T-helper 1 cell (primary cell): ENCODE measurements around the gene TAGLN3.

Experiments used
- DNase-seq, 5 donors: peaks; one replicate each; pipeline ENCODE4 v3.0.0-alpha.2; 2012 to 2020
- total RNA-seq, 4 donors: gene quantifications; one replicate each; lab custom pipeline; 2026; lab: John Stamatoyannopoulos, UW

TAGLN3 gene
- 0 to 0.30 (median 0) reads per million in 4 donors for total RNA-seq

DNA sequence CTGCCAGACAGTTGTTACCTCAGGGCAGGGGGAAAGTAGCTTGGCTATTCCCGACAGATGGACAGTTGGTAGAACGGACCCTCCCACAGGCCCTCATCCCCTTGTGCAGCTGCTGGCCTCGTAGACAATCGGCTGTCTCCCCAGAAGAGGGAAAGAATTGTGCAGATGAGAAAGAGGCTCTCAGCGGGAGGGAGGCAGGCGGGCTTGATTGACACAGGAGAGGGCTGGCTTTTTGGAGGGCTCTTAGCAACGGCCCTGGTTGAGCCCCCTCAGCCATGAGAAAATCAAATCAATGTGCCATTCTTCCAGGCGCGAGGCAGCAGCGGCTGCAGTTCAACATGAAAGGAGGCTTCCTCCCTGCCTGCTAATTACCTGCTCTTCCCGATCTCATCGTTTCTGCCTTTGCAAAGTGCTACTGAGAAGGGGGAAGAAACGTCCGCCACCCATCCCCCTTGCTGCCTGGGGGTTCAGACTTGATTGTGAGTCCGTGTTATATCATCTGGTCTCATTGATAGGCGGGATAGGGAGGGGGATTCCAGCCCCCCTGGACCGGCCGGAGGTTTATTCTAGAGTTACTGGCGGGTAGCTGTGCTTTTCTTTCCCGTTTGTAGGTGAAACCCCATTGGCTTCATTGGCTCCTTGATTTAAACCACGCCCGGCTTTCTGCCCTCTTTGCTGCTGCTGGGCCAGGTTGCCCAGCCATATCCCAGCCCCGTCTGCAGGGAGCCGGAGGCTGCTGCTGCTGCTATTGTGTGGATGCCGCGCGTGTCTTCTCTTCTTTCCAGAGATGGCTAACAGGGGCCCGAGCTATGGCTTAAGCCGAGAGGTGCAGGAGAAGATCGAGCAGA is at the start of gene TAGLN3:
Gene TAGLN3 (plus strand): TSS at position 287 of the 848 bp plus-strand sequence. CDS start 501 bp downstream, at position 788.
- DNase-seq: no peak

- no peak for DNase-seq
Measured at GRCh38 chr3:111949712-111950111, 49.0 kb upstream of the TAGLN3 start.

GRCh38 chr3:111951032-111951431 is 47.7 kb upstream of the TAGLN3 start:
- no peak for DNase-seq

DNA sequence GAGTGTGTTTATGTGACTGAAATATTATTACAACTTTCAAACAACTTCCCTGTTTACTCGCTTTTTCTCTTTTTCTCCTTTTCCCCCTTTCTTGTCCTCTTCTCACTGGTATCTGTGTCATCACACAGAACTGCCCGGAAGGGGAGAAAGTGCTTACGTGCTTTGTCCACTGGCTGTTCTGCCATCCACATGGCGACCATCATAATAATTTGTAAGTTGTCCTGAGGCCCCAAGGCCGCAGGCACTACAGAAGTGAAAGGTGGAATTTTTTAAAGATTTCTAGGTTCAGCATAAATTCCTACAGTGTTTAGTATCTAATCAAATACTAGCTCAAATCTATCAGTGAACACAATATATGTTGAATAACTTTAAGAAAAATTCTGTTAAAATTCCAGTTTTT is 46.6 kb upstream of the TAGLN3 start:
- no peak for DNase-seq

DNA sequence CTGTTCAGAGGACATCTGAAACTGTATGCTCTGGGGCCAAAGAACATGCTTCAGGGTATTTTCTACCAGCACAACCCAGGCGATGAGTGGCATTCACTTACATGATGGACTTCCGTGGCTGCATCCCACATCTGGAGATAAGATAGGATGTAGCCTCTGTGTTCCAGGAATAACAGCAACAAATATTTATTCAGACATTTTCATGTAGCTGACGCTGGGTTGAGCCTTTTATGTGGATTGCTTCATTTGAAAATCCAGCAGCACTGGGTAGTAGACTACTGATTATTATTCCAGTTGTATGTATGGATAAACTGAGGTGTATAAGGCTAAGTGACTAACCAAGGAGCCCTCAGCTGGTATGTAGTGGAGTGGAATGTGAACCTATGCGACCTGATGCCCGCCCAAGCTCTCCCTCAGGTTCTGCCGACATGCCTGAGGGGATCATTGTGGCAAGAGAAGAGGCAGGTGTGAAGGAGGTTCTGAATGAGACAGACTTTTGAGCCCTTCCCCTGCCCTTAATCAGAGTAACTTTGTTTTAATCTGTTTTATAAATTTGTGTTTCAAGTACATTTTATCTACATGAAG is 45.8 kb upstream of the TAGLN3 start:
- DNase-seq: no peak

DNA sequence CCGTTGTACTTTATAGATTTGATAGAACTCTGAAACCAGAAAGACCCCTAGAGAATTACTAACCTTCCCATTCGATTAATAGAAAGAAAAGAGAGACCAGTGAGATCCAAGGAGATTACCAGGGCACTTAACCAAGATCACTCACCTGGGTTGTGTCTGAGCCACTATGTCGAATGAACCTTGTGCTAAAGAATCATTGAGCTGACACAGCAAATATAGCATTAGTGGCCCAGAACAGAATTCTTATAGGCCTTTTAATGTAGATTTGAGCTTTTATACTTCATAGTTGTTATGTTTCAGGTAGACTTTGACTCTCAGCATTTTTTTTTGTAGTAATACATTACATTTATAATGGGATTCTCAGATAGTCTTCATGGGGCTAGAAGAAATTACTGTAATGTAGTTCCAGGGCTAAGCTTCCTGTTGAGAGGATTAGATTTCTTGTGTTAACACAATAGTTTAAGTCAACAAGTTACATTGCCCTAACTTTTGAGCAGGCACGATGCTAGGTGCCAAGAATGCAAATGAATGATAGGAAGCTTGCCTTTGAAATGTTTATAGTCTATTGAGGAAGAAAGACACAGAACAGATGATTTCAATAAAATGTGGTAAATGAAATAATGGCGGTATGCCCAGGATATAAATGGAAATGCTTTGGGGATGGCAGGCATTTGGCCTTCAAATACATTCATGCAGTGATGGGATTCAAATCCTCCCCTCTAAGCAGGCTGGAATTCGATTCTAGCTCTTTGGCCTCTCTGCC is 44.3 kb upstream of the TAGLN3 start:
- DNase-seq: no peak

GRCh38 chr3:111955876-111956275 is 42.8 kb upstream of the TAGLN3 start:
- DNase-seq: no peak

- DNase-seq: no peak
Measured at GRCh38 chr3:111956449-111956848, 42.3 kb upstream of the TAGLN3 start.

DNA sequence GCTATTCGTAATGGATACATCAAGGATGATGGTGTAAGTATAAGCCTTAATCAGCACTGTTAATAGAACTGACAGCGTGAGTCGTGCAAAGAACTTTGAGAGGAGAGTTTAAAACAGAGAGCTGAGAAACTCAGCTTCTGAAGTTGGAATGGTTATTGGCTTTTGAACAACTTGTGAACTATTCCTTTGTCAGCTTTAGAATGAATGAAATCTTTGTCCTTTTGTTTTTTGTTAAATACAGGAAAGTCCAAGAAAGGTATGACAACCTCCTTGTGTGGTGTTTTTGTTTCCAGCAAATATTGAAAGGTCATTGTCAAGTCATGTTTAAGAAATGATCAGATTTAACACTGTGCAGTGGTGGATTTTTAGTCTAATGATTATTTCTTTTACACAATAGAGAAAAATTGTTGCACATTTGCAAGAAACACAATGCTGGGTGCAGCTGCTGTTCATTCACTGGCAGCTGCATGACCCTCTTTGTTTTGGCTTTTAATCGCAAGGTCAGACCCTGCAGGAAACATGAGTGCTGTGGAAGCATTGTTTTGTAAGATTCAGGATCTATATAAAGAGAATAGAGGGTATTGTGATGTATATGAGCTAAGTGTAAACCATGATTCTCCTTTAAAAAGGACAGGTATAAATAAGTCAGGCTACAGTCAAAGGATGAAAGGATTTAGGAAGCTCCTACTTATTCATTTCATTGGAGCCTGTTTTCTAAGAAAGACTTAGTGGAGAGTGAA is 41.6 kb upstream of the TAGLN3 start:
- no peak for DNase-seq

DNA sequence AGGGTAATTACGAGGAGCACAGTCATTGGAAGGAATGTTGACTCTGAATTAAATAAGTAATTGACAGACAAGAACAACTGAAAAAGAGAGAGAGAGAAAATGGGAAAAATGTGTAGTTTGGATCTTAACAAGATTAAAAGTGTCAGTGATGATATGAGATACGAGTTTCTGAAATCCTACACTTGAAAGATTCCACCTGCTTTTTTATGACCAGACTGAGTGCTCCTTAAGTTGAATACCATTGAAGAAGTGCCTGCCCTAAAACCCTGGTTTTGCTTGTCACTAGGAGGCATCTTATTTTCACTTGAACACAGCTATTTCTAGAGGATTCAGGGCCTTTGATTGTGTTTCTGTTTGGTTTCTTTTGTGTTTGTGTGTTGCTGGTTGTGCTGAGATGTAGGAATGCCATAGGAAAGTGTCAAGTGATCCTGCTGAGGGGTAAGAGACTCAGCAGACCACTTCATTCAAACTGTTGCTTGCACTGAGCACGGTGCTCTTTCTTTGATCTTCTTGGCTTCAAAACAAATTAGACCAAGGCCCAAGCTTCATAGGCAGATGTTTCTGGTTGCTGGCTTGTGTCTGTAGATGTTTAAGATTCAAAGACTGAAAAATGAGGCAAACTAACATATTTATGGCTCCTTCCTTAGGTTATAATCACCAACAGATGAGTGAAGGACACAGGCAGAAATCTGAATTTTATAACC is 37.1 kb upstream of the TAGLN3 start:
- no peak for DNase-seq

DNA sequence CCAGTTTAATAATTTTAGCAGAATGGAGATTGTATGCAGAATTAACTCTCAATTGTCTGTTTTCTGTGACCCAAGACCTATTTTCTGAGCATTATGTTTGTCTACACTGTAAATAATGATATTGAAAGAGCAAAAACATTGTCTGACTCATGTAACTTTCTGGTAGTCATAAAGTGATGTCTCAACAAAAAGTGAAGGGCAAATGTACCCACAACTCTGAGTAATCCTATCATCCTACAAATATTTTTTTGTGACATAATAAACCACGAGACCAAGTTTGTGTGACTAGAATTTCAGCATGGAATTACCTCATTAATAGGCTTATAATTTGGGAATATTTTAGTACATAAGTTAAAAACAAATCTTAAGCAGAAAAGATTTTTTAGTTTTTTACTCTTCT is 35.3 kb upstream of the TAGLN3 start:
- DNase-seq: no peak

- DNase-seq: no peak
Measured at GRCh38 chr3:111965484-111965883, 33.2 kb upstream of the TAGLN3 start.

DNA sequence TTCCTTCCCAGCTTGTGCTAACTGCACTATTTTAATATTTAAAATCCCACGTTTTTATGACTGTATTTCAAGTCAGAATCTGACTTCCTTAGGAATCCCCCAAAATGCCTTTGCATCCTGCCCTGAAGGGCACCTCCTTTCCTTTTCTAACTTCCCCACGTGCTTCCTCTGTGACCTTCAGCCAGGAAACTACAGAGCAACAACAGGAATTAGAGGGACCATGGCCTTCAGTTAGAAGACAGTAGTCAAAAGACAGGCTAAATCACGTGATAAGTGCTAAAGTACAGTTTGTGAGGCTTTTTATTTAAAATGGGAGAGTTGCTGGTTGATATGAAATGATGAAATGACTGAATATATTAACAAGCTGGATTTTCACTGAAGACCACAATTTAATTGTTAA is 31.7 kb upstream of the TAGLN3 start:
- DNase-seq: no peak

DNA sequence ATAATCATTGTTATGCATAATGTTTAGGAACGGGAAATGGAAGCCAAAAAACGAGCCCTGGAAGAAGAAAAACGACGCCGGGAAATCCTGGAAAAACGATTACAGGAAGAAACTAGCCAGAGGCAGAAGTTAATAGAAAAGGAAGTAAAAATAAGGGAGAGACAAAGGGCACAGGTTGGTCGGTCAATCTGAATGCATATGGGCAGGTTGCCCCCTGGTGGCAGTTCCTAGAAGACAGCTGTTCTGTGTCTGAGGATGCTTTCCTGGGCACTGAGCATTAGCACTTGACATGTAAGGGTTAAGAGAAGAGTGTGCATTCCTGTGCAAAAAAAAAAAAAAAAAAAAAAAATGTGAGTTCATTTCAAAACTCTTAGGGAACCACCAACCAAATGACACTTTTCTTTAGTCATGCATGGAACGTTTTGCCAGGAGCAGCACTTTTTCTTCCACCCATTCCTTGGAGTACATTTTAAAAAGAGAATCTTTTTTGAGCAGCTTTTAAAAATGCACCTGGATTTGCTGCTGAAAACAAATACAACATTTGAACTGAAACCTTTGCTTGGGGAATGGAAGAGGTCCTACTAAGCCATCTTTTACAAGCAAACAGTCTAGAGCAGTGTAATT is 31.0 kb upstream of the TAGLN3 start:
- DNase-seq: peak; percentile 50 to 77 (median 68)

DNA sequence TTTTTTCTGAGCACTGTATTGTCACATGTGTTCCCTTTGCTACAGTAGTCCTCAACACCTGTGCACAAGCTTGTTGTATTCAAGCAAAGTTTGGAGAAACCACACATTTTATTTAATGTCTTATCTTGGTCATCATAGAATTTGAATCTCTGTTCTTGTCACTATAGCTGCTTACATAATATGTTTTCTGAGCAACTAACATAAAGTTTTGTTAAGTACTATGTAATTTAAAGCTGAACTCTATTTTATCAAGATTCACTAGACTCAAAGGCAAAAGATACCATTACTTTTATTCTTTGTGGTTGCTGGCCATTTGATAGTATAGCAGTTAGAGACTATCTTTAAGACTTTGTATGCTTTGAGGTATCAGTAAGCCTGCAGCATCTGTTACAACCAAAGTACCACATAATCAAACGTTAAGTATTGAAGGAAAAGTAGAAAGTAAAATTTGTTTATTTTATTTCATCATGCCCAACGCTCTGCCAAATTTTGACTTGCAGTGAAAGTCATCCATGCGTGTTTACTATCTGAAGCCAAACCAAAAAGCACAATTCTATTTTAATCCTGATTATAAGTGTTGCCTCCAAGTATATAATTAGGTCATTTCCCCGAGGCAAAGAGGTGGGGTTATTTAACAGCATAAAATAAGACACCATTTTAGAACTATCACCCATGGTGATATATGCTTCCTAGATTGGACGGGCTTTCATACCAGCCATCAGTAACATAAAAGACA is 30.2 kb upstream of the TAGLN3 start:
- no peak for DNase-seq

GRCh38 chr3:111970376-111970775 is 28.3 kb upstream of the TAGLN3 start:
- no peak for DNase-seq

DNA sequence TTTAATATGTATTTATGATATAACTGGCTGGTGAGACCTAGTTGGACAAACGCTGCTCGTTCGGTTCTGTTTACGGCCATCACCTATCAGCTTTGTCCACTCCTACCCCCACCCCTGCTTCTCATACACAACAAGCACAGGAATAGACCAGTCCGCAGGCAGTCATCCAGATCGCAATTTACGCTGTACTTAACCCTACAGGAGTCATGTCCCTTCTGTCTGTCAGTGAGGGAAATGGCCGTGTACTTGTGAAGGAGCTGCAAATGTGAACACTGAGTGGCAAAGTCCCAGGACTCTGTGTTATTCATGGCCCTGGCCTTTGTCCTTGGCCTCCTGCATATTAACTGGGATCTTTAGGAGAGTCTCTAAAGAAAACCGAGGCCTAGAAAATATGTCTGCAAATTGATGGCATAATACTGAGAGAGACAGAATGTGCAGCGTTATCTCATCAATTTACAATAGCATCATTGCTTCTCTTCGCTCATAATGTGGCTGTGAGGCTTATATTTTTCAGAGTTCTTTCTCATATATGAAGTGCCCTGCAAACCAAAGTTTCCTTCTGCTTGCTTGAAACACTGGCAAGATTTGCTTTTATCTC is 27.1 kb upstream of the TAGLN3 start:
- DNase-seq: no peak

DNA sequence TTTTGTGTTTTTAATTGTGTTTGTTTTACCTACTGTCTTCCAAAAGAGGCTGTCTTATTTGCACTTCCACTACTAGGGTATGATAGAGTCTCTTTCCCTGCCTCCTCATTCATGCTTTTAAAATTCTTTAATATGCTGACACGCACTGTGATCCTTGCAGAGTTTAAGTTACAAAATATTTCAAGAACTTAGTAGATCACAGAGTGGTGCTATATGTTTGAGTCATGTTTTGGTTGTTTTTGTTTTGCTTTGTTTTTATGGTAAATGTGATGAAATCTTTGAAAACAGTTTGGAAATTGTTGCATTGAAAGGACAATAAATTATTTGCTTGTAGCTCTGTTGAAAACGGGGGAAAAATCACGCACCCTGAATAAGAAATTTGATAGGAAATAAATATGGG is 25.8 kb upstream of the TAGLN3 start:
- DNase-seq: no peak

DNA sequence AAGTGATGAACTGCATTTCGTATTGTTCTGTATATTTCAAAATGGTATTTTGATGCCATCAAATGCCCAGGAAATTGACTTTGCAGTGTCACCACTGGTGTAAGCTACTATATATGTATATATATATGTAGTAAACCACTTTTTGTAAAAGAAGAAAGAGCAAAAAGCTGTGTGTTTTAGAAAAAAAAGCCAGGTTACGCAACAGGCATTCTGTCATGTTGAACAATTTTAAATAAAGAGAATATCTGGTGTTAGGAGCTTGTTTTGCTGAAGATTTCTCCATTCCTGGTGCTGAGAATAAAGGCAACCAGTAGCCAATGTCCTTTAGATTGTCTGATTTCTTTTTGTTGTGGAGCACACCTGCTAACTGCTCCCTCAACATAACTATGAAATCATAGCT is 23.6 kb upstream of the TAGLN3 start:
- no peak for DNase-seq

- no peak for DNase-seq
Measured at GRCh38 chr3:111976254-111976653, 22.5 kb upstream of the TAGLN3 start.
